Nephron (organoid): ENCODE measurements around the gene ACVR2B.

Source experiments
- H3K27ac Mint-ChIP-seq, 3 experiments: 2 replicates each; pipeline ENCODE4 v1.8.0; 2020; ENCODE audit warnings: mixed read lengths in 3 of 3, mild to moderate bottlenecking in 2 of 3, moderate library complexity in 1 of 3
- H3K27me3 Mint-ChIP-seq: 2 replicates; pipeline ENCODE4 v1.8.0; 2021; ENCODE audit warnings: low read depth, mild to moderate bottlenecking, moderate library complexity, mixed read lengths
- H3K36me3 Mint-ChIP-seq: 2 replicates; pipeline ENCODE4 v1.8.0; 2020; ENCODE audit warnings: low read depth, mixed read lengths
- H3K4me1 Mint-ChIP-seq: 2 replicates; pipeline ENCODE4 v1.8.0; 2020; ENCODE audit warnings: mixed read lengths
- H3K4me3 Mint-ChIP-seq, 3 experiments: 2 replicates each; pipeline ENCODE4 v1.8.0; 2020; ENCODE audit warnings: mild to moderate bottlenecking in 3 of 3, mixed read lengths in 3 of 3, moderate library complexity in 2 of 3
- H3K9me3 Mint-ChIP-seq: 2 replicates; pipeline ENCODE4 v1.8.0; 2020; ENCODE audit warnings: mixed read lengths
- TF ChIP-seq, protein P1 (sequence below), 3 experiments: fragments of 200-600 bp; sonication (generic); IDR thresholded peaks; one replicate each; pipeline ENCODE4 v1.5.0; 2021; ENCODE audit warnings: antibody characterized with exemption in 3 of 3; ENCODE audit not compliant: unreplicated experiment in 3 of 3

Gene ACVR2B

DNA sequence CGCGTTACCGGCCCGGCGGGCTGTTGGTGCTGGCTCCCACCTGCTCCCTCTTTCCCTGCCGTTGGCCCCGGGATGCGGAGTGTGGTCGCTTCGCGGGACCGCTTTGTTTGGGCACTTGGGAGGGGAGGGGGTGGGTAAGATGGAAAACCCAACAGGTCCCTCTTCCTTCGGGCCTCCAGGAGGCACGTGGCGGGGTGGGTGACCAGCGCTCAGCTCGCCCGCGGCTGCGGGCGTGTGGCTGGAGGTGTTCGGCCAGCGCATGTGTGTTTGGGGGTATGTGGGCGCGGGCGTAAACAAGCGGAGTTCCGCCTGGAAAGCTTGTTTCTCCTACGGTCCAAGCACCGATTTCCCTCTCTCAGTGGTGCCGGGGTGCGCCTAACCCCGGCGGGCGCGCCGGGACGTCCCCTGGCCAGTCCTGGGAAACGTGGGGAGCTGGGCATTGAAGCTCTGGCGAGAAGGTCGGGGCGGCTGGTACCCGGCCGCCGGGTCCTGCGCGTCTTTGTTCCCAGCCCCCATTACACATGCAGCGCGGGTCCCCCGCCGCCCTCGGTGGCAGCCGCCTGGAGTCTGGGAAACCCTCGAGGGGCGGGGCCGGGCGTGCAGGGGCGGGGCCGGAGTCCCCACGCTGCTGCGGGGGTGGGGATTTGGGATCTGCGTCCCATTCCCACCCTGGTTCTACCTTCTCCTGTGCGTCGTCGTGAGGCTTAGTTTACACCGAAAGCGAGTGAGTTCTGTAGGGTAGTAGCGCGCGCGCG lies 1.4 kb downstream of the ACVR2B start:
- no peaks in the 10 kb centered on the region for H3K27me3 Mint-ChIP-seq
- TF ChIP-seq, protein P1, sequence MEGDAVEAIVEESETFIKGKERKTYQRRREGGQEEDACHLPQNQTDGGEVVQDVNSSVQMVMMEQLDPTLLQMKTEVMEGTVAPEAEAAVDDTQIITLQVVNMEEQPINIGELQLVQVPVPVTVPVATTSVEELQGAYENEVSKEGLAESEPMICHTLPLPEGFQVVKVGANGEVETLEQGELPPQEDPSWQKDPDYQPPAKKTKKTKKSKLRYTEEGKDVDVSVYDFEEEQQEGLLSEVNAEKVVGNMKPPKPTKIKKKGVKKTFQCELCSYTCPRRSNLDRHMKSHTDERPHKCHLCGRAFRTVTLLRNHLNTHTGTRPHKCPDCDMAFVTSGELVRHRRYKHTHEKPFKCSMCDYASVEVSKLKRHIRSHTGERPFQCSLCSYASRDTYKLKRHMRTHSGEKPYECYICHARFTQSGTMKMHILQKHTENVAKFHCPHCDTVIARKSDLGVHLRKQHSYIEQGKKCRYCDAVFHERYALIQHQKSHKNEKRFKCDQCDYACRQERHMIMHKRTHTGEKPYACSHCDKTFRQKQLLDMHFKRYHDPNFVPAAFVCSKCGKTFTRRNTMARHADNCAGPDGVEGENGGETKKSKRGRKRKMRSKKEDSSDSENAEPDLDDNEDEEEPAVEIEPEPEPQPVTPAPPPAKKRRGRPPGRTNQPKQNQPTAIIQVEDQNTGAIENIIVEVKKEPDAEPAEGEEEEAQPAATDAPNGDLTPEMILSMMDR (IDR thresholded peaks at IDR 0.05; ENCODE audit: unreplicated experiment in 3 of 3) = no peak
- H3K4me3 Mint-ChIP-seq = peak overlapping the region; percentile 99 to 100 (median 100)
- peaks cover 45% of the 10 kb centered on the region for H3K4me1 Mint-ChIP-seq
- no peaks in the 10 kb centered on the region for H3K9me3 Mint-ChIP-seq
- peaks cover 7% of the 10 kb centered on the region for H3K36me3 Mint-ChIP-seq
- H3K27ac Mint-ChIP-seq = peak overlapping the region; percentile 98 to 99 (median 99)

DNA sequence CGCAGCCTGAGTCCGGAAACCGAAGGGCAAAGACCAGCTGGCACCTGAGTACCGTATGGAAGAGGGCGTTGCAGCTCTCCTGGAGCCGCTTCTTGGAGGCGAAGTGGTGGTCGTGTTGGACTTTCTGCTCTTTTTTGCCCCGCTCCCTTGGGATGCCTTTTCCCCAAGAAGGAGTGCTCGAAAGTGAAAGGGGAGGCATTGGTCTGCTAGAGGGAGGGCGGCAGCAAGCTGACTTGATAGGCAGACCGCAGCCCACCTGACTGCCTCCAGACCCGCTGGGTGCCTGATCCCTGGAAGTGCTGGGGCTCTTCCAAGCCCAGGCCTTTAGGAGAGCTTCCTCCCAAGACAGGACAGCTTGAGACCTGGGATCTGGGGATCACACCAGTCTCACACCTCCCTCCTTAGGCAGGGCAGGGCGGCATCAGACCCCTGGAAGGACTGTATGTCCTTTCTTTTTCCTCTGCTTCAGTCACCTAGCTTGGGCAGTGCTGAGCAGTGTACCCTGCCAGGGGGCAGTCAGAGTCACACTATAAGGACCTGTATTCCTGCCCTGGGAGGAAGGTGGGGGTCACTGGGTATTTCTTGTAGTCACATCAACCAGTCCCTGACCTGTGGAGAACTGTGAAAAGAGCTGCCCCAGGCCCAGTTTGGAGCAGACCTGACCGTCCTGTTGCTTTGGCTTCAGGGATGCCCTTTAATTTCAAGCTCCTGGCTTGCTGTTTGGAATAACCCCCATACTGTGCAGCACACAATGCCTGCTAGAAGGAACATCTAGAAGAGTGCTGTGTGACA lies 2.1 kb downstream of the ACVR2B start:
- Mint-ChIP-seq H3K27ac (peak overlapping the region; percentile 79 to 98 (median 95)), H3K27me3 (no peaks in the 10 kb centered on the region), H3K4me3 (peak overlapping the region; percentile 99 to 100 (median 100)), H3K9me3 (no peaks in the 10 kb centered on the region), H3K36me3 (peaks cover 10% of the 10 kb centered on the region), H3K4me1 (peaks cover 52% of the 10 kb centered on the region)
- TF ChIP-seq, protein P1 (IDR thresholded peaks at IDR 0.05; ENCODE audit: unreplicated experiment in 3 of 3) = no peak

DNA sequence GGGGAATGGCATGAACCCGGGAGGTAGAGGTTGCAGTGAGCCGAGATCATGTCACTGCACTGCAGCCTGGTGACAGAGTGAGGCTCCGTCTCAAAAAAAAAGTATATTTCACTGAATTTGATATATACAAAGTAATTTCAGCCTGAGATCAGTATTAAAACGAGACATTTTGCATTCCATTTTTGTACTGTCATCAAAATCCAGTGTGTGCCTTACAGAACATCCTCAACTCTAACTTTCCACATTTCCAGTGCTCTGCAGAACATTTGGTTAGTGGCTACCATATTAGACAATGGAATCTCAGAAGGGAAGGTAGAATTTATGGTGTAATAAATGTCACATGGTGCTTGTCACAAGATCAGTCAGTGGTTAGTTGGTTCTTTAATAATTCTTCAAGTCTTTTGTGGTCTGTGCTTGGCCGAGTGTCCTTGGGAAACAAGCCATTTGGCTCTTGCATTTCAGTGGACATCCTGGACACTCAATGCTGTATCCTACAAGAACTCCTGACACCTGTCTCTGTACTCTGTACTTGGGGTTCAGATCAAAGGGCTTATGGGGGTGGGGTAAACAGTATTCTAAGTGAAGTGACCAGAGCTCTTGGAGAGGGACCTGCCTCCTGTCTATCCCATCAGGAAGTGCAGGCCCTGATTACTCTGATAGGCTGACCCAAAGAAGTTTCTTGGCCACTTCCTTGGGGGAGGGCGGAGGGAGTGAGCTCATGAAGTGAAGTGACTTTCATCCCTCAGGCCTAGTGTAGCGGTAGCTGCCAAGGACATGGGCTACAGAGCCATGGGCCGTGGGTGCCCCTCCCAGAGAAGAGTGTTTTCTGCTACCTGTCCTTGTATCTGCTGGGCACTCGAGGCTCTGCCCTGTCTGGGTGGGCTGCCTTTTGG lies 3.7 kb downstream of the ACVR2B start:
- Mint-ChIP-seq H3K36me3 (peaks cover 12% of the 10 kb centered on the region), H3K9me3 (no peaks in the 10 kb centered on the region), H3K4me1 (peaks cover 64% of the 10 kb centered on the region), H3K27ac (peak overlapping the region; percentile 57 to 98 (median 79)), H3K27me3 (no peaks in the 10 kb centered on the region), H3K4me3 (peak overlapping the region; percentile 51 to 100 (median 100))
- TF ChIP-seq, protein P1 (IDR thresholded peaks at IDR 0.05; ENCODE audit: unreplicated experiment in 3 of 3) = no peak

DNA sequence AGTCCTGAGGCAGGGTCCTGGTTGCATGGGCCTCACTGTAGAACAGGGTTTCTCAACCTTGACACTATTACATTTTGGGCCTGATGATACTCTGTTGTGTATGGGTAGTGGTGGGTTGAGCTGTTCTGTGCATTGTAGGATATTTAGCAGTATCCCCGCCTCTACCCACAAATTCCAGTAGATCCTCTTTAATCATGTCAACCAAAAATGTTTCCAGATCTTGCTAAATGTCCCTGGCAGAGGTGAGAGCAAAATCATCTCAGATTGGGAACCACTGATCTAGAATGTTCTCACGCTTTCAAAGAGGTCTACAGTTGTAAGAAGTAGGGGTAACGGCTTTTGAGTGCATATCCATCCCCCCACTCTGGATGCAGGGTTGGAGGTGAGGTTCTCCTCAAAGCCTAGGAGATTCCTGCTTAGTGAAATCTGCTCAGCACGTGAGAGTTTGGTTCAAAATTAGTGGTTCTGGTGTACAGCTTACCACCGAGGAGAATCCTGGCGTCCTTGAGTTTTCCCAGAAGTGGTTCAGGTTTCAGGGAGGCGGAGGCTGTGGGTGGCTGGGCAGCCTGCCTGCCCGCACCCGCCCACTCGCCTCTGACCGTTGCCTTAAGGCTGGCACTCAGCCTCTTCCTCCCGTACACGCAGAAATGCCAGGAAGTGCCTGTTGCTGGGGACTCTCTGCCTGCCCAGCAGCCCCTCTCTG lies 5.3 kb downstream of the ACVR2B start:
- H3K9me3 Mint-ChIP-seq = peaks cover 4% of the 10 kb centered on the region
- peak overlapping the region in 2 of 3 experiments; percentile 3 to 68 for H3K4me3 Mint-ChIP-seq
- H3K27ac Mint-ChIP-seq = peak overlapping the region; percentile 38 to 71 (median 71)
- TF ChIP-seq, protein P1 (IDR thresholded peaks at IDR 0.05; ENCODE audit: unreplicated experiment in 3 of 3) = no peak
- peaks cover 59% of the 10 kb centered on the region for H3K4me1 Mint-ChIP-seq
- no peaks in the 10 kb centered on the region for H3K27me3 Mint-ChIP-seq
- H3K36me3 Mint-ChIP-seq = peaks cover 26% of the 10 kb centered on the region

DNA sequence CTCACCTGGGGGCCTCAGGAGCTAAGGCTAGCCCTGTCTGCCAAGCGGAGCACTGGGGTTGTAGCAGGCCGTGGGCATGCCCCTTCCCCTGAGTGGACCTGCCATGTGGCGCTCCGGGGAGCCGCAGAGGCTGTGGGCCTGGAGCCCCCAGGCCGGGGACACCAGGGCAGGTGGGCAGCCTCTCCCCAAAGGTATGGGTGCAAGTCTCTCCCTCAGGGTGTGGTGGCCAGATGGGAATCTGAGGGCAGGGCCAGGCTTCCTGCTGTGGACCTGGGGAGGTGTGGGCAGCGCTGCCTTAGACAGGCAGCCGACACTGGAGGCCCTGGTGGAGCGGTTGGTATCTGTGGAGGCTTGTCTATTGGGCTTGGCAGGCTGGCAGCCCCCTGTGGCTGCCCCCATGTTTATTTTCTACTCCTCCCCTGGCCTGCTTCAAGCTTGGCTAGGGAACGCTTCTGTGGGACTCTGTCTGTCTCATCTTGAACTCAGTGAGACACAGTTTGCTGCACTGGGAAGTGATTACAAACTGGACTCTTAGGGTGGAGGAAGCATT lies 5.9 kb downstream of the ACVR2B start:
- TF ChIP-seq, protein P1 (IDR thresholded peaks at IDR 0.05; ENCODE audit: unreplicated experiment in 3 of 3) = no peak
- Mint-ChIP-seq H3K4me3 (peak overlapping the region in 2 of 3 experiments; percentile 28 to 69), H3K27ac (peak overlapping the region; percentile 82 to 94 (median 90)), H3K4me1 (peaks cover 59% of the 10 kb centered on the region), H3K36me3 (peaks cover 32% of the 10 kb centered on the region), H3K27me3 (no peaks in the 10 kb centered on the region), H3K9me3 (peaks cover 9% of the 10 kb centered on the region)
